A172 (cell line): Measurements from ENCODE around the gene SLC39A8. TPM values are rescaled to one million over a fixed set of nuclear protein-coding genes. Genes with fewer than 3 reads are reported as not detected.
A peak's percentile ranks its signal among the peaks of the same experiment; 100 is the strongest.
"Not testable (repeated sequence)": the region's sequence is repeated elsewhere in the genome, so short reads cannot be mapped to it uniquely, and the experiment has no call there.

Source experiments
- DNase-seq: peaks from one replicate; pipeline ENCODE4 v3.0.0-alpha.2; 2015; ENCODE audit warnings: low spot score
- total RNA-seq: library from RNA; depleted of rRNA; stranded (reverse); fragments of >200 nt; shearing (Covaris generic); gene quantifications from 2 replicates; pipeline ENCODE4 v1.2.3, GENCODE V29; 2014; rRNA removed

Gene SLC39A8
- total RNA-seq, result 24.1 and 27.3 TPM in 2 replicates

DNA sequence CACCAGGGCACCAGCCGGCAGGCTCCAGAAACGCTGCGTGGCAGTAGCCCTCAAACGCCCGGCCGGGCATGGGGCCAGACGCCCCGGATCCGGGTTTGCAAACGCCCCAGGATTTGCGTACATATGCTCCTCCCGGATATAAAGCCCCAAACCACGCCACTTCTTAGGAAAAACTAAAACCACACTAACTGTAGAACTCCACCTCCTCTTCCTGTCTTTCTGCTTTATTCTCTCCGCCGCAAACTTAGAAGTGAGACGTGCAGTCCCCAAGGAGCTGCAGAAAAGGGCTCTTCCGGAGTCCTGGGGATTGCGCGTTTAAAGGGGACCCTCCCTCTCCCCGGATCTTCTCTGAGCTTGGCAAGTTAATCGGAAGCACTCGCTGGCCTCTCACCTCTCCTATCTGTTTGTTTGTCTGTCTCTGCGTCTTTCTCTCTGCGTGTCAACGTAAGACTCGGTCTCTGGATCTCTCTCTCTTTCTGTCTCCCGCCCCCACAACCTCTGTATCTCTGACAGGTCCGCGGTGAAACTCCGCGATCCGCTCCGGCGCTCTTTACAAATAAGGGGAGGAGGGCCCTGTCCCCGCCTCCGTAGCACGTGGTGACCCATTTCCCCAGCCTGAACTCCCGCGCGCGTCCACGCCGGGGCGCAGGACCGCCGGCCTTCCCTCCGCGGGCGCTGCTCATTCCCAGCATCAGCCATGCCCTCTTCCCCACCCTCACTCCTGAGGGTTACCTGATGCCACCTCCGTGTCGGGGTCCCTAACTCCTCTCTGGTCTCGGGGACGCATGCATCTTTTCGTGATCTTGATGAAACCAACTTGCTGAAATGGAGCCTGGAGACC lies at the start of gene SLC39A8:
SLC39A8 (minus strand) TSS at position 529 of the 841 bp plus-strand sequence. CDS start 820 bp downstream, outside the sequence.
- peak; percentile 71 for DNase-seq

GRCh38 chr4:102392033-102392744 lies 46.9 kb upstream of the SLC39A8 start:
- DNase-seq, result no peak

GRCh38 chr4:102390438-102390837 lies 45.2 kb upstream of the SLC39A8 start:
- peak; percentile 59 for DNase-seq

DNA sequence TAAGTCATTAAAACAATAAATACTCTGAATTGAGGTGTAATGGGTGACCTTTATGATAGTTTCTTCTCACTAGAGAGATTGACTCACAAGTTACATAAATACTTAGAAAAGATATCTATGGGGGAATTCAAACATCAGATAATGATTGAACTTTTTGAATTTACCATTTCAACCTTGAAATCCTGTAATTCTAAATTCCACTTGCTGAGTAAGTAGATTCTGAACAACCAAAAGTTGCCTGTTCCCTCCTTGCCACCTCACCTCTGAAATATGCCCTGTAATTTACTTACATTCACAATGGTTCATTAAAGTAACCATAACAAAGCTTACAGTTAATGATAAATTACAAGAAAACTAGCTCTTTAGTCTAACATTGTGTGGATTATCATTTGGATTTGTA lies 43.3 kb upstream of the SLC39A8 start:
- no peak for DNase-seq

GRCh38 chr4:102387552-102388150 lies 42.4 kb upstream of the SLC39A8 start:
- DNase-seq, result no peak

DNA sequence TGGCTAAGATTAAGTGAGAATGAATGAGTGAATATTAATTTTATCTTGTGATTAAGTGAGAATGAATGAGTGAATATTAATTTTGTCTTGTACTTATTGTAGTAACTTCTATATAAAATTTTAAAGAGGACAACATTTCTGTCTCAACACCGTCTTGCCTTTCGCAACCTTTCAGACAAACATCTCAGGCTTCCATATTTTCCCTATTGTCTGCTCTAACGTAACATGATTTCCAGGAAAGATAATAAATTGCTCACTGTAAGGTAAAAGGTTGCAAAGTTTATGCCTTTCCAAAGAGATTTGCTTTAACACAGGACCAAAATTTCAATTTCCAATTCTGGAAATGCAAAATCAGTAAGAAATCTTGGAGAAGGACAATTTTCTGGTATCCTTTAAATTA lies 41.7 kb upstream of the SLC39A8 start:
- DNase-seq, result no peak

GRCh38 chr4:102380253-102380652 lies 35.0 kb upstream of the SLC39A8 start:
- DNase-seq, result not testable (repeated sequence)

GRCh38 chr4:102362922-102363432 lies 17.7 kb upstream of the SLC39A8 start:
- no peak for DNase-seq

- DNase-seq, result no peak
Measured at GRCh38 chr4:102358128-102358527, 12.8 kb upstream of the SLC39A8 start.

- not testable (repeated sequence) for DNase-seq
Measured at GRCh38 chr4:102357637-102358036, 12.4 kb upstream of the SLC39A8 start.

DNA sequence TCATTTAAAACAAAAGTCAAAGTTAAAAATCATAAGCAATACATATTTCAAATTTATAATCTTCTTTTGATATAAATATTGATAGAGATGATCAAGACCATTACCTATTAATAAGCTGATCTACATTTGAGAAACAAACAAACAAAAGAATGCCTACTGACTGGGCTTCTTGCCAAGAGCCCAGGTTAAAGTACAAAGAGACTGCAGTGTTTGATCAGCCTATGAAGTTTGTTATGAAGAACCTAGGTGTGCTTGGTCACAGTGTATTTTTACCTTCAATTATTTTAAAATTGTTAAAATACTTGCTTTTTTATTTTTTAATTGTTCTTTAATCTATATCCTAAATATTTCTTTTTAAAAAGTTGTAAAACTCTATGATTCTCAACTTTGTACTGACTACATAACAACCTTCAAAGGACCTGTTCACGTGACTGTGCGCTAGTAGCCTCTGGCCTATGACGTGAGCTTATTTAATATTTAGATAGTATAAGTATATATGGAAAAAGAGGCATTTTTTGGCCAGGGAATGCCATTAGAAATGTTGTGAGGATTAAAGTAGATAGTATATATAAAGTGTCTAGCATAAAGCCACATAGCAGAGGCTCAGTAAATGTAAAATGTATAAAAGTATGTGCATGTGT lies 11.4 kb upstream of the SLC39A8 start:
- DNase-seq, result no peak

DNA sequence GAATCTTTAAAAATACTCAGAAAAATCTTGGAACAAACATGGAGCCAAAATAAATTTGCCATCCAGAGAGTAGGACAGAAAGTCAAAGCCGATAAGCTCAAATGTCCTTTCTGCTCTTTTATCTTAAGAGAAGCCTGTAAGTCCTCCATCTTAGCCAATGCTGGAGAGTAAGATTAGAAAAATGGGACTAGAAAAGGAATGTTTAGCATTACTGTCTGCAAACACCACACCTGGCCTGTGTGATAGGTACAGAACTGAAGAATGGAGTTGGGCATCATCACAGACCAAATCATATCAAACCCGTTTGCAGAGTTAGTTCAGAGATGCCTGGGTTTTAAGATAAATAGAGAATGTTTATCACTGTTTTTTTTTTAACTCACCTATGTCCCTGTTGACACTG lies 10.5 kb upstream of the SLC39A8 start:
- no peak for DNase-seq

DNA sequence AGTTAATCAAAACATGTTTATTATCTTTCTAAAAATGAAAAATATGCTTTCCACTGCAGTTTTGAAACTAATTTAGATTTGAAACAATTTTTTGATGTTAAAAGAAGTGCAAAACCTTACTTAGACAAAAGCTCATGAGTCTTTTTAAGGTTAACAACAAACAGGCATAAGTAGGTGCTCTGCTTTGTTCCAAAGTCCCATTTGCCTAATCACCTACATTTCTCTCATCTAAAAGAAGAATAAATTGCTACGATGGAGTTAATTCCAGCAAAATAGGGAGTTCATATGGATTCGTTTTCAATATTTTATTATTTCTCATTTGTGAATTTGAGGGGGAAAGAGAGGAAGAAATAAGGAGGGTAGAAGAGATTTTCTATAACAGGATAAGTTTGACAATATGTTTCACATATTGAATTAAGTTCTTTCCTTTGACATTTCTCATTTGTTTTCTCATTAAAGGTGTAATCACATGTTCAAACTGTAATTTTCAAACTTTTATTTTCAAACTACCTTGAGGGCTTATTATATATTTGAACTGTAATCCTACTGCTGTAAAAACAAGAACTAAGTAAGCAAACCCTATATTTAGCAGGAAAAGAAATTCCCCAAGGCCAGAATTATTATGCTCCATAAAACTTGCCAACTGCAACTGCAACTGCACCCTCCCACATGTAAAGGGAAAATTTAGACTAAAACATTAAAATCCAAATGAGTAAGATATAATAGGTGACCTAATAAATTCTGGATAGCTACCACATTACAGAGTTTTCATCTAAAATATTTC lies 9.6 kb upstream of the SLC39A8 start:
- DNase-seq, result no peak

DNA sequence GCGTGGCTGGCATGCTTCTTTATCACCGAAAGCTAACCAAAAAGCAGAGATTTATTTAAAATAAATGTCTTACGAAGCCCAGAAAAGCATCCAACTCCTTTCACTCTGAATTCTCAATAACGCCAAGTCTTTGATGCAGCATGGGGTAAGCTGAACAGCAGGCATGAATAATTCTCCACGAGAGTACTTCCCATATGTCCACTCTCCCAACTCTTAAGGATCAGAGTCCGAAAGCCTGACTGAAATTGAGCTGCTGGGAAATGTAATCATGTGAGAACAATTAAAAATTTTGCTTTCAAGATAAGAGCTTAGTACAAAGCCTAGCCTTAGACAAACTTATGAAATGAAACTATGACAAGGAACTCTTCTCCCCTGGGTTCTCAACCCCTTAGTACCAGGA lies 7.5 kb upstream of the SLC39A8 start:
- DNase-seq, result no peak

GRCh38 chr4:102350634-102351033 lies 5.4 kb upstream of the SLC39A8 start:
- DNase-seq, result no peak

DNA sequence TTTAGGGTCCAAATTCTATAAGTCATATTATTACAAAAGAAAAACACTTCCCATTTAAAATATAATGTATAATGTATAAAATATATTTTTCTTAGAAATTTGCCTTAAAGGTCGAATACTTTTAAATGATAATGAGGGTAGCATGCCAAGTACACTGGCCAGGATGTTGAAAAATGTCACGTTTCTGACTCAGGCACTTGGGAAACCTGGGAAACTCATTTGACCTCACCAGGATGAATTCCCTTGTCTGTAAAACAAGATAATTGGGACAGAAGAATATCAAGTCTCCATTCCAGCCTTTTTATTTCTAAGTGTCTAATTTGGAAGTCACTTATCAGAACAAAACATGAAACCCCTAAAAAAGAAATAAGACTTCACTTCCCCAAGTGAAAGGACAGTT lies 3.4 kb upstream of the SLC39A8 start:
- DNase-seq, result no peak

GRCh38 chr4:102345795-102346100 lies 466 bp upstream of the SLC39A8 start:
- DNase-seq, result no peak

GRCh38 chr4:102344520-102344953 lies 745 bp downstream of the SLC39A8 start:
- peak; percentile 26 for DNase-seq

- DNase-seq, result peak; percentile 21
Measured at GRCh38 chr4:102343964-102344519, 1.2 kb downstream of the SLC39A8 start.

- DNase-seq, result no peak
Measured at GRCh38 chr4:102342404-102343074, 2.7 kb downstream of the SLC39A8 start.
